ENCODE measurements around the gene EBF3.
"Not testable (repeated sequence)": the region's sequence is repeated elsewhere in the genome, so short reads cannot be mapped to it uniquely, and the experiment has no call there.

Gene EBF3

DNA sequence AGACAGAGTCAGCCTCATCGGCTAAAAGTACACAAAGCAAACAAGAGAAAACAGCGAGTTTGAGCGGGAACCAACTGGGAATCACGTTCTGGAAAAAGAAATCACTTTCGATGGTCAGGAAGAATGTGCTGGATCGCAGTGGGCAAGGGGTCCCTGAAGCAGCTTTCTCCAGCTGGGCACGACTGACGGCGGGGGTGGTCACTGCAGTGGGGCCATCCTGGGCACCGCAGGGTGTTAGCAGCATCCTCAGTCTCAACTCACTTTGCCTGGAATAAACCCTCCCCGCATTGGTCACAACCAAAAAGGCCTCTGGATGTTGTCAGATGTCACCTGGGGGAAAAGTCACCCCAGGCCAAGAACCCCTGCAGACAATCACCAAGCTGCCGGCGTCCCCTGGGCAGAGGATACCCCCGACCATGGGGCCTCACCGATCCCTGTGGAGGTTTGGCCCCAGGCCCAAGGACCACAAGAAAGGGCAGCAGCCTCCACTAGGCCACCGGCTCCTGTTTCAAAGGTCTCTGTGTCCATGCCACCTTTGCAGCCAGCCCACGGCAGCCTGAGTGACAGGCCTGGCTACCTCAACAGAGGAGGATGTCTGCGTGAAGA, 42.9 kb downstream of the EBF3 start:
- Histone ChIP-seq H3K4me2 (no peak overlapping the region), H3K27me3 (ENCODE audit: insufficient read depth, low read depth) (no peaks in the 10 kb centered on the region), H4K20me1 (ENCODE audit: insufficient read depth) (no peaks in the 10 kb centered on the region), H3K36me3 (ENCODE audit: insufficient read depth) (no peaks in the 10 kb centered on the region), H3K79me2 (ENCODE audit: insufficient read depth, low read depth) (no peaks in the 10 kb centered on the region), H3K4me1 (ENCODE audit: low read depth, poor library complexity, severe bottlenecking) (no peaks in the 10 kb centered on the region), H3K9ac (no peak overlapping the region), H3K27ac (no peak overlapping the region), H3K4me3 (IDR thresholded peaks at IDR 0.05; ENCODE audit: insufficient read depth, low read depth, low read length) (no peak overlapping the region), H2AFZ (ENCODE audit: low read depth) (no peak overlapping the region)
- TF ChIP-seq, protein P1, sequence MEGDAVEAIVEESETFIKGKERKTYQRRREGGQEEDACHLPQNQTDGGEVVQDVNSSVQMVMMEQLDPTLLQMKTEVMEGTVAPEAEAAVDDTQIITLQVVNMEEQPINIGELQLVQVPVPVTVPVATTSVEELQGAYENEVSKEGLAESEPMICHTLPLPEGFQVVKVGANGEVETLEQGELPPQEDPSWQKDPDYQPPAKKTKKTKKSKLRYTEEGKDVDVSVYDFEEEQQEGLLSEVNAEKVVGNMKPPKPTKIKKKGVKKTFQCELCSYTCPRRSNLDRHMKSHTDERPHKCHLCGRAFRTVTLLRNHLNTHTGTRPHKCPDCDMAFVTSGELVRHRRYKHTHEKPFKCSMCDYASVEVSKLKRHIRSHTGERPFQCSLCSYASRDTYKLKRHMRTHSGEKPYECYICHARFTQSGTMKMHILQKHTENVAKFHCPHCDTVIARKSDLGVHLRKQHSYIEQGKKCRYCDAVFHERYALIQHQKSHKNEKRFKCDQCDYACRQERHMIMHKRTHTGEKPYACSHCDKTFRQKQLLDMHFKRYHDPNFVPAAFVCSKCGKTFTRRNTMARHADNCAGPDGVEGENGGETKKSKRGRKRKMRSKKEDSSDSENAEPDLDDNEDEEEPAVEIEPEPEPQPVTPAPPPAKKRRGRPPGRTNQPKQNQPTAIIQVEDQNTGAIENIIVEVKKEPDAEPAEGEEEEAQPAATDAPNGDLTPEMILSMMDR (conservative IDR thresholded peaks at IDR 0.05; ENCODE audit: low read depth, low read length), result no peak

DNA sequence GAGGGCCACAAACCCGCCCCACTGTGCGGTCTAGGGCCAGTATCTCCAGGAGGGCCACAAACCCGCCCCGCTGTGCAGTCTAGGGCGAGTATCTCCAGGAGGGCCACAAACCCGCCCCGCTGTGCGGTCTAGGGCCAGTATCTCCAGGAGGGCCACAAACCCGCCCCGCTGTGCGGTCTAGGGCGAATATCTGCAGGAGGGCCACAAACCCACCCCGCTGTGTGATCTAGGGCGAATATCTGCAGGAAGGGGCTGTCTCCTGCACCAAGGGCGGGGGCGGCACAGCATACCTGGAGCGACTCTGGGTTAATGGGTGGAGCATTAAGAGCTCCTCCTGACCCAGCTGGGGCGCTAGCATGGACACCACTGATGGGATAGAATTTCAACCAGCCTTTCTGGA, 43.9 kb downstream of the EBF3 start:
- H3K27me3 ChIP-seq (ENCODE audit: insufficient read depth, low read depth); H3K27ac ChIP-seq; H3K9ac ChIP-seq; H3K4me2 ChIP-seq; H3K4me1 ChIP-seq (ENCODE audit: low read depth, poor library complexity, severe bottlenecking); H3K36me3 ChIP-seq (ENCODE audit: insufficient read depth); H3K4me3 ChIP-seq (IDR thresholded peaks at IDR 0.05; ENCODE audit: insufficient read depth, low read depth, low read length); H4K20me1 ChIP-seq (ENCODE audit: insufficient read depth); H3K79me2 ChIP-seq (ENCODE audit: insufficient read depth, low read depth); H2AFZ ChIP-seq (ENCODE audit: low read depth): not testable (repeated sequence)

DNA sequence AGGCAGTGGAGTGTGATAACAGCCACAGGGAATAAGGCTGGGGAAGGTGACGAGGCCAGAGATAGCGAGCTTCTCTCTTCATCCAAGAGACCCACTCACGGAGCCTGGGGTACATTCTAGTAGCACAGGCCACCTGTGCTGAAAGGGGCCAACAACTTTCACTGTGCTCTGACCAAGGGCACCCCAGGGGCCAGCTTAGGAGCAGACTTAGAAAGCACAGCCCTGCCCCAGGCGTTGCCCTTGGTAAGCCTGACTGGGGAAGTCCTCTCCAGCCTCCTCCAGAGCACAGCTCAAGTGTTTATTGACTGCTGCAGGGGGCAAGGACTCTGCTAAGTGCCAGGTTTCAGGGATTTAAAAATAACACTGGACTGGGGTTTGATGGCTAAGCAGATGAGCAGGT, 44.7 kb downstream of the EBF3 start:
- TF ChIP-seq, protein P1 (conservative IDR thresholded peaks at IDR 0.05; ENCODE audit: low read depth, low read length), result no peak
- Histone ChIP-seq H3K4me1 (ENCODE audit: low read depth, poor library complexity, severe bottlenecking) (no peaks in the 10 kb centered on the region), H3K4me3 (IDR thresholded peaks at IDR 0.05; ENCODE audit: insufficient read depth, low read depth, low read length) (no peak overlapping the region), H3K79me2 (ENCODE audit: insufficient read depth, low read depth) (no peaks in the 10 kb centered on the region), H3K27me3 (ENCODE audit: insufficient read depth, low read depth) (no peaks in the 10 kb centered on the region), H3K4me2 (no peak overlapping the region), H3K27ac (no peak overlapping the region), H3K36me3 (ENCODE audit: insufficient read depth) (no peaks in the 10 kb centered on the region), H2AFZ (ENCODE audit: low read depth) (no peak overlapping the region), H4K20me1 (ENCODE audit: insufficient read depth) (no peaks in the 10 kb centered on the region), H3K9ac (no peak overlapping the region)

DNA sequence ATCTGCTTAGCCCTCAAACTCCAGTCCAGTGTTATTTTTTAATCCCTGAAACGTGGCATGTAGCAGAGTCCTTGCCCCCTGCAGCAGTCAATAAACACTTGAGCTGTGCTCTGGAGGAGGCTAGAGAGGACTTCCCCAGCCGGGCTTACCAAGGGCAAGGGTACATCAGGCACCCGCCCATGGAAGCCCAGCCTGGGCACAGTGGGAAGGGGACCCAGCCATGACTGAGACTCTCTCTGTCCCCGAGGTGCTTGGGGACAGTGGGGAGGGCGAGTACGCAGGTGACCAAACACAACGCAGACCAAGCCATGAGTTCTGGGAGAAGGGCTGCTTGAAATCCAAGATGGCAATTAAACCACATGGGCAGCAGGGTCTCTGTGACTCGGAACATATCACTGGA, 45.2 kb downstream of the EBF3 start:
- Histone ChIP-seq H3K27me3 (ENCODE audit: insufficient read depth, low read depth) (no peaks in the 10 kb centered on the region), H3K36me3 (ENCODE audit: insufficient read depth) (no peaks in the 10 kb centered on the region), H3K79me2 (ENCODE audit: insufficient read depth, low read depth) (no peaks in the 10 kb centered on the region), H3K4me1 (ENCODE audit: low read depth, poor library complexity, severe bottlenecking) (no peaks in the 10 kb centered on the region), H3K4me3 (IDR thresholded peaks at IDR 0.05; ENCODE audit: insufficient read depth, low read depth, low read length) (no peak overlapping the region), H4K20me1 (ENCODE audit: insufficient read depth) (no peaks in the 10 kb centered on the region), H3K4me2 (no peak overlapping the region), H2AFZ (ENCODE audit: low read depth) (no peak overlapping the region), H3K9ac (no peak overlapping the region), H3K27ac (no peak overlapping the region)
- TF ChIP-seq, protein P1 (conservative IDR thresholded peaks at IDR 0.05; ENCODE audit: low read depth, low read length), result no peak

DNA sequence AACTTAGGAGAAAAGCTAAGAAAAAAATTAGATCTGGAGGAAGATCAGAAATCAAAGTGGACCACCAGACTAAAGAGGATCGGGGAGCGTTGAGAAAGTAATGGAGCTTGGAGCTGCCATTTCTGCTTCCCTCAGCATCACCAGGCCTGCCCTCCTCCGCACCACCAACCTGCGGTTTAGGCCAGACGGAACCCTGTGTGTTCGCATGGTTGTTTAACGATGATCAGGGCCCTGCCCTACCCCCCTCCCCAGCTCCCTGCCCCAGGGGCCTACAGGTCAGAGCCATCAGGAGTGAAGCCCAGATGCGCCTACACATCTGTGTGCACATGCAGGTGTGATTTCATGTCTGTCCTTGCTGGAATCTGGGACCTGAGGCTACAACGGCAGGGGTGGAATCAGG, 45.7 kb downstream of the EBF3 start:
- Histone ChIP-seq H3K4me1 (ENCODE audit: low read depth, poor library complexity, severe bottlenecking) (no peaks in the 10 kb centered on the region), H3K27me3 (ENCODE audit: insufficient read depth, low read depth) (no peaks in the 10 kb centered on the region), H3K4me2 (no peak overlapping the region), H3K79me2 (ENCODE audit: insufficient read depth, low read depth) (no peaks in the 10 kb centered on the region), H4K20me1 (ENCODE audit: insufficient read depth) (no peaks in the 10 kb centered on the region), H3K4me3 (IDR thresholded peaks at IDR 0.05; ENCODE audit: insufficient read depth, low read depth, low read length) (no peak overlapping the region), H3K36me3 (ENCODE audit: insufficient read depth) (no peaks in the 10 kb centered on the region), H2AFZ (ENCODE audit: low read depth) (no peak overlapping the region), H3K9ac (no peak overlapping the region), H3K27ac (no peak overlapping the region)
- TF ChIP-seq, protein P1 (conservative IDR thresholded peaks at IDR 0.05; ENCODE audit: low read depth, low read length), result no peak

All from KMS-11 (cell line).